HG03571 (cell line): ENCODE results near the gene DIP2C.
"Not testable (repeated sequence)": the region's sequence is repeated elsewhere in the genome, so short reads cannot be mapped to it uniquely, and the experiment has no call there.

Experiments used
- ATAC-seq: cut with Tn5 transposase; IDR thresholded peaks from one replicate; pipeline ENCODE4 v1.9.1; 2021; ENCODE audit not compliant: unreplicated experiment

DIP2C gene

DNA sequence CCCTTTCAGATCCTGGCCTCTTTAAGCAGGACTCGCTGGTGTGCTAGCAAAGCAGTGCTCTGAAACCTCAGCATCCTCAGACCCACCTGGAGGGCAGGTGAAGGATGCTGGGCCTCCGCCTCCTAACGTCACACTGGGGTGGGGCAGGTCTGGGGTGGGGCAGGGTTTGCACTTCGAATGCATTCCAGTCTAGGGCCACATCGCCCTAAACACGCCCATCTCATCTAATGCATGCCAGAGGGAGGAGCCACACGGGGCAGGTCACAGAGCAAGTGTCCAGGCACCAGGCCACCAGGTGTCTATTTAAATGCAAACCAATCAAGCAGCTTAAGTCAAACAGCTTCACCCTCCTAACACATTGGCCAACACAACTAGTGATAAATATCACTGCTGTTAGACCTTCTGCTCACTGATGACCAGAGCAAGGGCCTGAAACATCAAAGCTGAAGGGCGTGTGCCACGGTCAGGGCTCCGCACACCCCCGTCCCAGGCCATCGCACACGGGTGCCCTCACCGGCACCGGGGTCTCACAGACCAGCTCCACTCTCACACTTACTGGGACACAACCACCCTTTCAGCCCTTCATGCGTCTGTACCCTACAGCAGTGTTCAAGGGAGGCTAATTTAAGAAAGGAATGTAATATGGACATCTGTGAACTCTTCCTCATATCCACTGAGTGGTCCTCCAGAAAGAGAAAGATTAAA, 47.1 kb downstream of the DIP2C start:
- ATAC-seq, result no peak

DNA sequence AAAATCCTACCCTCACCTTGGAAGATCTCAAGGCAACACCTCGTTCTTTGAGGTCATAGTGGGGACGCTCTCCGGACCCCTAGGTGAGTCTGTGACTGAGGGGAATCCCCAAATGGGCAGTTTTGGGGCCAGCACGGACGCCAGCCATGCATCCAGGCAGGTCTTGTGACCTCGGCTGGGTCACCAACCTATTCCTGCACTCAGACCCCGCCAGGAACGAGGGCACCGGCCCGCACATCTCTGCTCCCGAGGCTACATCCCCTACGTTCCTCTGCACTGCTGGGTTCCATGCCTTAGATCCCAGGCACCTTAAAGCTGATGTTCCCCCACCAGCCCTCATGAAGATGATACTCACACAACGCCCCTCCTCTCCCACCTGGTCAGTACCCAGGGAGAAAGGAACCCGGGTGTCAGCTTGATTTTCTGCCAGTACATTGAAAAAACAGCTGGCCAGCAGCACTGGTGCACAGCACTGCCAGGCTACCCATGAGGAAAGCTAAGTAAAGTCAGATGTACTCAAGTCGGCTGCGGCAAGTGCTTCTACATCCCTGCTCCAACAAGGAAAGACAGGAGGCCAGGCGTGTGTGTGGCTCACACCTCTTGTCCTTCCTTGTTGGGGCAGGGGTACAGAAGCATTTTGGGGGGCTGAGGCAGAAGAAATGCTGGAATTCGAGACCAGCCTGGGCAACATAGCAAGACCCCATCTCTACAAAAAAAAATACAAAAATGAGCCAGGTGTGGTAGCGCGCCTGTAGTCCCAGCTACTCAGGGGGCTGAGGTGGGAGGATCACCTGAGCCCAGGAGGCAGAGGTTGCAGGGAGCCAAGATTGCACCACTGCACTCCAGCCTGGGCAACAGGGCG, 48.1 kb downstream of the DIP2C start:
- no peak for ATAC-seq

DNA sequence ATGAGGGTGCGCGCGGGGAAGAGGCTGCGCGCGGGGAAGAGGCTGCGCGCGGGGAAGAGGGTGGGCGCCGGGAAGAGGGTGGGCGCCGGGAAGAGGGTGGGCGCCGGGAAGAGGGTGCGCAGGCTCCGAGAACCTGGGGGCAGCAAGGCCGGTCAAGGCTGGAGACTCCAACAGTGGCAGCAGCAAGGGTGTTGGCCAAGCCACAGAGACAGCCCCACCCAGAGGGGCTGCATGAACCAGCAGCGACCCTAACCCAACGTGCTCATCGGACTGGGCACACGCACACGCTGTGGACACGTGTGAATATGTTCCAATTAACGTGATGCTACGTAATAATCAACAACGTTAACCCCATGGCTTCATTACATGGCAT, 48.8 kb downstream of the DIP2C start:
- ATAC-seq, result no peak

DNA sequence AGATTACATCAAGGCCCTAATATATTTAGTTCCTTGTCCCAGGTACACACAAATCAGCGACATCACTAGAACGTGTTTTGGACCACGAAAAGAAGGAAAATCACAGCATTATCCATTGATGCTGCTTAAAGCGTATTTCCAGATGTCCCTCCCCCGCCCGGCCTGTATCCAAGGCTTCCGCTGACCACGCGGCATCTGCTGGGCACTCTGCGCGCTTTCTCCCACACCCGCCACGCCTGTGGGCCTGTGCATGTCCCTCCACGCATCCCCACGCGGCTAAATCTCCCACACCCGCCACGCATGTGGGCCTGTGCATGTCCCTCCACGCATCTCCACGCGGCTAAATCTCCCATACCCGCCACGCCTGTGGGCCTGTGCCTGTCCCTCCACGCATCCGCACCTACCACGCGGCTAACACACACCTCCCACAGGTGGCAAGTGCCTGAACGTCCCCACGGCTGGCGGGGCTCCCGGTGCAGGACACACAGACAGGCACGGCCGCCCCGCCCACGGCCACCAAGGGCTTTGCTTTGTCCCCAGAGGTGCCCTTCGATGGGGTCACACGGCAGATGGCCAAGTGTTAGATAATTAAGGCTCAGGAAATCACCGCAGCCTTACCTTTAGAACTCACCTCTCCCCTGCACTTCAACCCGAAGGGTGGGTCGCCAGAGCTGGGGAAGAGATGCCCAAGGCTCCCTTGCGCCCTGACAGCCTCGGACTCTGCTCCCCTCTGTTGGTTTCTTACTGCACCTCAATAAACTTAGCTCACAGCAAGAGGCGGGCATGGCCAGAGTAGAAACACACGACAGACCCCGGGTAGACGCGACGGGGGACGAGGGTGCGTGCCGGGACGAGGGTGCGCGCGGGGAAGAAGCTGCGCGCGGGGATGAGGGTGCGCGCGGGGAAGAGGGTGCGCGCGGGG, 49.5 kb downstream of the DIP2C start:
- no peak for ATAC-seq

DNA sequence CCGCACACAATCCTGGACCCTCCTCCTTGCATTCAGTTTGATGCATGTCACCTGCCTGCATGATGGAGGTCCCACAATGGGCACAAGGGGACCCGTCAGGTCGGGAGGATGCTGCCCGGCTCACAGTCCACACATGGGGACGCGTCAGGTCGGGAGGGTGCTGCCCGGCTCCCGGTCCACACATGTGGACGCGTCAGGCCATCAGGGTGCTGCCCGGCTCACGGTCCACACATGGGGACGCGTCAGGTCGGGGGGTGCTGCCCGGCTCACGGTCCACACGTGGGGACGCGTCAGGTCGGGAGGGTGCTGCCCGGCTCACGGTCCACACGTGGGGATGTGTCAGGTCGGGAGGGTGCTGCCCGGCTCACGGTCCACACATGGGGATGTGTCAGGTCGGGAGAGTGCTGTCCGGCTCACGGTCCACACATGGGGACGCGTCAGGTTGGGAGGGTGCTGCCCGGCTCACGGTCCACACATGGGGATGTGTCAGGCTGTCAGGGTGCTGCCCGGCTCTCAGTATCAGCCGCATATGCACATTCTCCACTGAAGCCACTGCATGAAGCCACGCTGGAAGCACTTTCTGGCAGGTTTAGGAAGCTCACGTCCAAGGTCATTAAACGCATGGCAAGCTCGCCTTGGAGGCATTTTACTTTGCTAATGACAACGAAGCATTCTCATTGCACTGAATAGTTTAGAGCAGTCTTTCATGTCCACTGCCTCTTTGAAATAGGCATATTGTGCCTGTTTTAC, 50.3 kb downstream of the DIP2C start:
- ATAC-seq, result no peak

DNA sequence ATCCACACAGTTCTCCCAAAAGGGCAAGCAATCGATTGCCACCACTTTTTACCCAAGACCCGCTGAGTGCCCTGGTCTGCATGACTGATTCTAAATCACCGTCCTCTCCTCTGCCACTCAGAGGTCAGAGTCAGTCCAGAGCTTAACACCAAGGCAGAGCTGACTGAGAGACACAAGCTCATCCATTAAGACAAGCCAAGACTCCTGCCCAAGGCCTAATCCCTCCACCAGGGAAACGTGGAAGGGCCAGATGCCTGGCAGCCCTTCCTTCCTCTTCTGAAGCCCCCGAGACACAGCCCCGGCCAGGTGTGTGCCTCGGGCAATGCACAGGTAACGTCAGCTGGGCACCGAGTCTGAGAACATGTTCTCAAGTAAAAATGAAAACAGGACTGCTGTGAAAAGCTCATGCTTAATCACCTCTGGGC, 51.7 kb downstream of the DIP2C start:
- ATAC-seq, result no peak

DNA sequence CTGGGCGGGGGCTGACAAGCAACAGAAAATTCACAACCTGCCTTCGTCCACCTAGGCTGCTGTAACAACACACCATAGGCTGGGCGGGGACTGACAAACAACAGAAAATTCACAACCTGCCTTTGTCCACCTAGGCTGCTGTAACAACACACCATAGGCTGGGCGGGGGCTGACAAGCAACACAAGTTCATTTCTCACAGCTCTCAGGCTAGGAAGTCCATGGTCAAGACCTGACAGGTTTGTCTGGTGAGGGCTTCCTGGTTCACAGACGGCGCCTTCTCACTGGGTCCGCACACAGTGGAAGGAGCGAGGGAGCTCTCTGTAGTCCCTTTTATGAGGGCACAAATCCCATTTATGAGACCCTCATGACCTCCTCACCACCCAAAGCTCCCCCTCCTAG, 52.2 kb downstream of the DIP2C start:
- no peak for ATAC-seq

DNA sequence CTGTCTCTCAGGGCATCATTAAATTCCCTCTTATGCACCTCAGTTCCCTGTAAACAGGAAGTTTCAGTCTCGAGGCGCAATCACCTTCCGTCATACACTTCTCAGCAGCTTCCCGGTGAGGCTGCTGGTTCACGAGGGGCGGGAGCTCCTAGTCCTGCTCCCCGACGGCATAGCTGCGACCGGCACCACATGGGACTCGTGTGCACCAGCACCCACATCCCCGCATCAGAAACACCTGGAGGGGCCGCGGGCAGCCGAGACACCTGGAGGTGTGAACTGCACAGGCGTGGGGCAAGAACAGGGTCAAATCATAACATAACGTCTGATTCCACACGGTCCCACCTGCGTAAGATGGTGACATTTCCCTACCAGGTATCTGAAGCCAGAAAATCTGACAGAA, 52.7 kb downstream of the DIP2C start:
- no peak for ATAC-seq

DNA sequence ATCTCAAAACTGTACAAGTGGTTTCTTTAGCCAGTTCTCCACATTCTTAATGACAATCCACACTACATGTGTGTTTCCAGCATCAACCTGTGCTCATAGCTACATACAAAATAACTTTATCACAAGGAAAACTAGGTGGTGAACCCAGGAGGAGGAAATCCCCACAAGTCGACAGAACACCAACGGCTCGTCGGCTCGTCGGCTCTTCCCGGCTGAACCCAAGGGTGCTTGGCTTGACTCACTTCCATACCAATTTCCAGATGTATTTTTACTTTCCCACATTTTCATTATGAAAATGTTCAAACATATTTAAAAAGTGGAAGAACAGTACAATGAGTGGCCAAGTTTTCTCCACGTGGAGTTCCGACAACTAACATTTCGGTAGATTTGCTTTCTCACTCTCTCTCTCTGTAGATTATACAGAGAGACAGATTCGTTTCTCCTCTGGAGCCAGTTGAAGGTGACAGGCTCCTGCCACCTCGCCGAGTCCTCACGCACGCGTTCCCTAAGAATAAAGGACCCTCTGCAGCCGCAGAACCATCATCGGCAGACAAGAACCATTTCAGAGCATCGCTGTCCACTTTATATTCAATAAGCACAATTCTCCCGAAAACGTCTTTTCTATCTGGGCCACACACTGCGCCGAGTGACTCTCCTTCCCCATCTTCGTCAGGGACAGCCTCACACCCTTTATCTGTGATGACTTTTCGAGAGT, 53.3 kb downstream of the DIP2C start:
- no peak for ATAC-seq

DNA sequence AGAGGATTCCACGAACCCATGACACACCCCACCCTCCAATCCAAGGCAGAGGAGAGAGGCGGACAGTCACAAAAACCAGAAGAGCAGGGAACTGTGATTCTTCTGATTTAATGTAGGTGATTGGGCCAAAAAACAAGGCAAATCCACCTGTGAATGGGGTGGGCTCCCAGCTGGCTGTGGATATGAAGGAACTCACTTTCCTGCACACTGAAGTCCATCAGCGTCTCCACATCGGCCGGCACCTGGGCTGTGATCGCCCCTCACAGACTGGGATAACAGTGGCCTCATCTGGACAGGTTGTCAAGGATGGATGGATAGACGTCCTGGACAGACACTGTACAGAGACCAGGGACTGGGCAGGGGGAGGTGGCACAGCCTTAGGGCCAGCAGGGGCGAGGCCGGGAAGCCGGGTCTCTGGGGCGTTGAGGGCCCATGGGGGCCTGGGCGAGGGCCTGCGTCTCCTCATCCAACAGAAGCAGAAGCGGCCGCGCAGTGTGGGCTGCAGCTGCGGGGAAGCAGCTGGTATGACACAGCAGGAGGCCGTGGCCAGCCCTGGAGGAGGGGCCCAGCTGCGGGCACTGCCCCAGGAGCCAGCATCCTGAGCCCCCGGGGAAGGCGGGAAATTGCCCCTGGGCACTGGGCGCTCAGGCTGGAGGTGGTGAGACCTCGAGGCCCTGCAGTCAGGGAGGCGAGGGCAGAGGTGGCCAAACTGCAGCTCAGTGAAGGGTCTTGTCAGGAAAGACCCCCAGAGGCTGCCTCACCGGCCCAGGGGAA, 54.2 kb downstream of the DIP2C start:
- ATAC-seq, result no peak

DNA sequence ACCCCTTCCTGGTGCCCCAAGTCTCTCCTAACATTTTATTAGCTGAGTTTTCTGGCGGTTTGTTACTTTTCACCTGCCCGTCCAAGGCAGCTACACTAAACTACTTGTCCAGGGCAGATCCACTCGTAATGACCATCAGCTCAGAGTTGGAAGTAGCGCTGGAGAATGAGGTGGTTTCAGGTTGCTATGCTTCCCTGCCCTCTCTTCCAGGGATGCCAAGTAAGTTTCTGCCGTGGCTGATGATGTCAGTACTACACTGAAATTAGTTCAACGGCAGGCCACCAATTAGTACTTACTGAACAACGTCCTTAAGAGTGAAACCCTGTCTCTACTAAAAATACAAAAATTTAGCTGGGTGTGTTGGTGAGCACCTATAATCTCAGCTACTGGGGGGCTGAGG, 55.2 kb downstream of the DIP2C start:
- ATAC-seq, result no peak

DNA sequence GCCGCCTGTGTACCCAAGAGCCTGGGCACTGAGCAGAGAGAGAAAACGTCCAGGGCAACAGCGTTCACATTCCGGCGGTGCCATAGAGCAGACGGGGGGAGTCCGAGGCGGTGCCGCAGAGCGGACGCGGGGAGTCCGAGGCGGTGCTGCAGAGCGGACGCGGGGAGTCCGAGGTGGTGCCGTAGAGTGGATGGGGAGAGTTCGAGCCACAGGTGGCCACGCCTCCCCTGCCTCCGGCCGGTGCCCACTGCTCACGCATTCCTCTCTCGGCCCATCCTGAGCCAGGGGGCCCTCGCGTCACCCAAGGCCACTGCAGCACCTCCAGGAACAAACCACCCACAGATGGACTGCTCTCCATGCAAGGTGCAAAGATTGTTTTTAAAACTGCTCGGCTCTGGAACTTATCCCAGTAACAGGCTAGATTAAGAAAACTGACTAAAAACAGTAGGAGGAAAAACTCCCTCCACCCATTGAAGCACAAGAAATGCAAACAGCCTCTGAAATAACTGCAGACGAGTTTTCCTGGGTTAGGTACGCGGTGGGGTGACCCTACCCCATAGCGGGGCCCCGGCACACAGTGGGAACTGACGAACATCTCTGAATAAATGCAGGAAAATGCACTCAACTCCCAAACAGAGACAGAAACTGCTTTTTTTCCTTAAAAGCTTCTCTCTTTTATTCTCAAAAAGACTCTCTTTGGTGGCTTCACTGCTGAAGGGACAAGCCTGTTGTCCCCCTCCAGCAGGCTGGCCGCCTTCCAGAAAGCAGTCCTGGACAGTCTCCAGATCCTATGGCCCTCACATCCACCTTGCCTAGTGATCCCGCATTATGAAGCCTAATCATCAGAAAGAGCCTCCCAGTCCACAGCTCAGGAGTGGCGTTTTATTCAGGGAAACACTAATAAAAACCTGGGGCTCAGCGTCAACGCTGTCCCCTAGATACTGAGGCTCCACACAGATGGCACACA, 55.9 kb downstream of the DIP2C start:
- no peak for ATAC-seq

DNA sequence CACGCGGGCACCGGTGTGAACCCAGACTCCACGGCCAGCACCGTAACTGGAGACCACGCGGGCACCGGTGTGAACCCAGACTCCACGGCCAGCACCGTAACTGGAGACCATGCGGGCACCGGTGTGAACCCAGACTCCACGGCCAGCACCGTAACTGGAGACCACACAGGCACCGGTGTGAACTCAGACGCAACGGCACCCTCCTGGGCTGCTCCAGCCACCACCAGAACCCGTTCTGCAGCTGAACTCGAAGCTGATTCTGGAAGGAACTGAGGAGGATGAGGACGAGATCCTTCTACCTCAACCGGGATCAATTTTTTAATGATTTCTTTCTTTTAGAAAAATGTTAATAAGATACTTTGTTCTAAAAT, 56.7 kb downstream of the DIP2C start:
- not testable (repeated sequence) for ATAC-seq

DNA sequence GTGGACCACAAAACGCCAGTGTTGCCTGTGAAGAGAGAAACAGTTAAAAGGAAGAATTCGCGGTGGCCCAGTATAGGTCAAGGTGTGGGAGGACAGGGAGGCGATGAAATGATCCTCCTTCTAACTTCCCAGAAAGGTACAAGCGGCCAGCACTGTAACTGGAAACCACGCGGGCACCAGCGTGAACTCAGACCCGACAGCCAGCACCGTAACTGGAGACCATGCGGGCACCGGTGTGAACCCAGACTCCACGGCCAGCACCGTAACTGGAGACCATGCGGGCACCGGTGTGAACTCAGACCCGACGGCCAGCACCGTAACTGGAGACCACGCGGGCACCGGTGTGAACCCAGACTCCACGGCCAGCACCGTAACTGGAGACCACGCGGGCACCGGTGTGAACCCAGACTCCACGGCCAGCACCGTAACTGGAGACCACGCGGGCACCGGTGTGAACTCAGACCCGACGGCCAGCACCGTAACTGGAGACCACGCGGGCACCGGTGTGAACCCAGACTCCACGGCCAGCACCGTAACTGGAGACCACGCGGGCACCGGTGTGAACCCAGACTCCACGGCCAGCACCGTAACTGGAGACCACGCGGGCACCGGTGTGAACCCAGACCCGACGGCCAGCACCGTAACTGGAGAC, 57.2 kb downstream of the DIP2C start:
- ATAC-seq, result not testable (repeated sequence)

DNA sequence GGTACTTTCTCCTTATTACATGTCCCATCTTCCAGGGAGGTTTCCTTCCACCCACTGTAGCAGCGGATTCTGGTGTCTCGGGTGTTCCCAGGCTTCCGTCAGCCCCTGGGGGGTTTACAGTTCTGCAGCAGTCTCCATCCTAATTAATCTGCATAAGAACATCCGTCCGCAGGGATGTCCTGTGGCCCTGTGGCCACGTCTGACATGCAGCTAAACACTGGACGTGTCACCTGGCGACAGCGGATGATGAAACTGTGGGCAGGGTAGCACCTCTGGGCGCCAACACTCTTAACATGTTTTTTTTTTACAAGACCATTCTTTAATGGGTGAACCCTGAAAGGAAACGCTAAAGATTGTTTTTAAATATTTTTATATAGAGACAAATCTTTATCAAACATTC, 58.2 kb downstream of the DIP2C start:
- no peak for ATAC-seq

DNA sequence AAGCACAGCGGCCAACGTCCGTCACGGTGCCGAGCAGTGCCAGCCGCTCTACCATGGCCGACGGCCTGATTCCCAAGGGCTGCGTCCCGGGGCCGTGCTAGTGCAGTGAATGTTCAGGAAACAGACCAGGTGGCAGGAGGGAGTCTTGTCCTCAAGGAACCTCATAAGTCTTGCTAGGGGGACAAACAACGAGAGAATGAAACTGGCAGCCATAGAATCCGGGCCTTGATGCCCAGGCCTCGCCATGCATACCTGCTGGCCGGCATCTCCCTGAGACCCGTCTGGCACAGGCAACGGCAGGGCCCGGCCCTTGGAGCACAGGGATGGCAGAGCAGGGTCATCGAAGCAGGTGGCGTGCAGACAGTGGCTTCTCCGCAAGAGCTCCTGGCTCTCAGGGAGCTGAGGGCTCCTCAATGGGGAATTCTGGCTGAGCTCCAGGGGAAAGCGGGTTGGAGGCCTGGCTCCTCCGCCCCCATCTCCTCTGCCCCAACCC, 58.8 kb downstream of the DIP2C start:
- ATAC-seq, result no peak

DNA sequence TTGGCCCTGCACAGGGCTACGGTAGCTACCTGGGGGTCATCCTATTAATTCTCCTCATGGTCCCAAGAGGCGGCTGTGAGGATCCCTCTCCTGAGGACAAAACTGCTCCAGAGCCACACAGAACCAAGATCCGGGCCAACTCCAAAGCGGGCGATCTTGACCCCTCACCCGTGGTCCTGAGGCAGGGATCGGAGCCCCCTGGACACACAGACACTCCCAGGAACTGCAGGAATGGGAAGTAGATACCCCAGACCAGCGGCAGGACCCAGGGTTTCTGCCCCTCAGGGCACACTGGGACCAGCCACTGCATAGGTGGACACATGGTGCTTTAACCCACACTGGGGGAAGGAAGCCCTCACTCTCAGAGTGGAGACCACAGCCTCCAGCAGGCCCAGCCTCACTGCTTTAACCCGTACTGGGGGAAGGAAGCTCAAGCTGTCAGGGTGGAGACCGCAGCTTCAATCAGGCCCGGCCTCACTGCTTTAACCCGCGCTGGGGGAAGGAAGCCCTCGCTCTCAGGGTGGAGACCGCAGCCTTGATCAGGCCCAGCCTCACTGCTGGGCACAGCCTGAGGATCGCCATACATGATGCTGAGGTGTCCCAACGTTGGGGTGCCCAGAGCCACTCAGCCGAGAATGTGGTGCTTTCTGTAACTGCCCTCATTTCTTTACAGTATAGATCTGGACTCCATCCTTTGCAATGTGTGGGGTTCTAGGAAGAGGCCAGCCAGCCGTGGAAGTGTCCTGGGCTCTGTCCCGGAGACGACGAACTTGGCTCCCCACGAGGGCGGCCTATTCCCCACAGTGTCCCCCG, 60.1 kb downstream of the DIP2C start:
- no peak for ATAC-seq
